Prostate gland (tissue), 2 donors: Measurements from ENCODE around the gene KCTD8.

Source experiments
- POLR2A ChIP-seq: fragments of 450-650 bp; IDR thresholded peaks from one replicate; pipeline ENCODE4 v1.6.1; 2016; ENCODE audit warnings: antibody characterized with exemption, mild to moderate bottlenecking
- POLR2AphosphoS5 ChIP-seq: sonication (generic); formaldehyde crosslinking; IDR thresholded peaks from one replicate; pipeline ENCODE4 v1.6.1; 2017; ENCODE audit warnings: antibody characterized with exemption
- TF ChIP-seq, protein P1 (sequence below), 4 experiments: fragments of 200-600 bp in 2 of 4; fragments of 450-650 bp in 2 of 4; sonication (generic) in 2 of 4; IDR thresholded peaks; 1 replicate in 3 of 4; 2 replicates in 1 of 4; pipeline ENCODE4 v1.5.1; 2016 to 2019; ENCODE audit warnings: antibody characterized with exemption in 4 of 4, mild to moderate bottlenecking in 2 of 4, moderate library complexity in 2 of 4

GRCh38 chr4:44313702-44314101 lies 134.9 kb downstream of the KCTD8 start:
- TF ChIP-seq, protein P1, sequence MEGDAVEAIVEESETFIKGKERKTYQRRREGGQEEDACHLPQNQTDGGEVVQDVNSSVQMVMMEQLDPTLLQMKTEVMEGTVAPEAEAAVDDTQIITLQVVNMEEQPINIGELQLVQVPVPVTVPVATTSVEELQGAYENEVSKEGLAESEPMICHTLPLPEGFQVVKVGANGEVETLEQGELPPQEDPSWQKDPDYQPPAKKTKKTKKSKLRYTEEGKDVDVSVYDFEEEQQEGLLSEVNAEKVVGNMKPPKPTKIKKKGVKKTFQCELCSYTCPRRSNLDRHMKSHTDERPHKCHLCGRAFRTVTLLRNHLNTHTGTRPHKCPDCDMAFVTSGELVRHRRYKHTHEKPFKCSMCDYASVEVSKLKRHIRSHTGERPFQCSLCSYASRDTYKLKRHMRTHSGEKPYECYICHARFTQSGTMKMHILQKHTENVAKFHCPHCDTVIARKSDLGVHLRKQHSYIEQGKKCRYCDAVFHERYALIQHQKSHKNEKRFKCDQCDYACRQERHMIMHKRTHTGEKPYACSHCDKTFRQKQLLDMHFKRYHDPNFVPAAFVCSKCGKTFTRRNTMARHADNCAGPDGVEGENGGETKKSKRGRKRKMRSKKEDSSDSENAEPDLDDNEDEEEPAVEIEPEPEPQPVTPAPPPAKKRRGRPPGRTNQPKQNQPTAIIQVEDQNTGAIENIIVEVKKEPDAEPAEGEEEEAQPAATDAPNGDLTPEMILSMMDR (IDR thresholded peaks at IDR 0.05), result no peak
- TF ChIP-seq POLR2A (no peak), POLR2AphosphoS5 (no peak)
